H9 (cell line): ENCODE data around the gene ITGBL1. TPM values are rescaled to one million over a fixed set of nuclear protein-coding genes. Genes with fewer than 3 reads are reported as not detected.

Experiments
- DNase-seq: peaks from one replicate; pipeline ENCODE4 v3.0.0-alpha.2; 2017
- H2AFZ ChIP-seq: one replicate; pipeline ENCODE4 v1.6.1; 2013; ENCODE audit warnings: mild to moderate bottlenecking, low read length, control low read depth, moderate library complexity
- H2AK5ac ChIP-seq: 2 replicates; pipeline ENCODE4 v1.6.1; 2013; ENCODE audit warnings: low read length, control low read depth, mixed read lengths; ENCODE audit not compliant: insufficient read length
- H2BK120ac ChIP-seq: one replicate; pipeline ENCODE4 v1.6.1; 2013; ENCODE audit warnings: low read depth, mild to moderate bottlenecking, low read length, control low read depth, inconsistent platforms; ENCODE audit not compliant: poor library complexity, severe bottlenecking
- H2BK12ac ChIP-seq: 2 replicates; pipeline ENCODE4 v1.6.1; 2013; ENCODE audit warnings: low read length, control low read depth, mixed read lengths, low read depth; ENCODE audit not compliant: insufficient read length
- H2BK15ac ChIP-seq: 2 replicates; pipeline ENCODE4 v1.6.1; 2013; ENCODE audit warnings: low read depth, low read length, control low read depth
- H2BK20ac ChIP-seq: one replicate; pipeline ENCODE4 v1.6.1; 2013; ENCODE audit warnings: low read depth, mild to moderate bottlenecking, low read length, control low read depth, inconsistent platforms; ENCODE audit not compliant: poor library complexity, severe bottlenecking
- H2BK5ac ChIP-seq: 2 replicates; pipeline ENCODE4 v1.6.1; 2013; ENCODE audit warnings: low read length, control low read depth, mixed read lengths; ENCODE audit not compliant: insufficient read length
- H3K14ac ChIP-seq: 2 replicates; pipeline ENCODE4 v1.6.1; 2013; ENCODE audit warnings: low read length, control low read depth; ENCODE audit not compliant: insufficient read depth
- H3K18ac ChIP-seq: 2 replicates; pipeline ENCODE4 v1.6.1; 2013; ENCODE audit warnings: low read depth, mild to moderate bottlenecking, mixed read lengths, low read length, control low read depth; ENCODE audit not compliant: insufficient read length
- H3K23ac ChIP-seq: 2 replicates; pipeline ENCODE4 v1.6.1; 2013; ENCODE audit warnings: low read length, control low read depth, mixed read lengths, low read depth; ENCODE audit not compliant: insufficient read length
- H3K23me2 ChIP-seq: 2 replicates; pipeline ENCODE4 v1.6.1; 2013; ENCODE audit warnings: low read depth, mild to moderate bottlenecking, mixed read lengths, low read length, control low read depth; ENCODE audit not compliant: insufficient read length, poor library complexity, severe bottlenecking
- H3K27ac ChIP-seq: 2 replicates; pipeline ENCODE4 v1.5.1; 2013; ENCODE audit warnings: low read length, control low read depth, mixed read lengths, low read depth; ENCODE audit not compliant: insufficient read length
- H3K27me3 ChIP-seq: 2 replicates; pipeline ENCODE4 v1.6.1; 2013; ENCODE audit warnings: low read length, control low read depth, inconsistent platforms; ENCODE audit not compliant: insufficient read depth
- H3K4ac ChIP-seq: 2 replicates; pipeline ENCODE4 v1.6.1; 2013; ENCODE audit warnings: low read depth, mild to moderate bottlenecking, control low read depth, inconsistent platforms, low read length, moderate library complexity
- H3K4me1 ChIP-seq: 2 replicates; pipeline ENCODE4 v1.6.1; 2013; ENCODE audit warnings: low read length, control low read depth, inconsistent platforms; ENCODE audit not compliant: insufficient read depth
- H3K4me2 ChIP-seq: 2 replicates; pipeline ENCODE4 v1.6.1; 2013; ENCODE audit warnings: low read length, control low read depth, mixed read lengths; ENCODE audit not compliant: insufficient read length, insufficient read depth
- H3K56ac ChIP-seq: 2 replicates; pipeline ENCODE4 v1.6.1; 2013; ENCODE audit warnings: low read depth, mild to moderate bottlenecking, mixed read lengths, low read length, control low read depth; ENCODE audit not compliant: insufficient read length
- H3K79me1 ChIP-seq: 2 replicates; pipeline ENCODE4 v1.6.1; 2013; ENCODE audit warnings: low read depth, mild to moderate bottlenecking, moderate library complexity, low read length, control low read depth, inconsistent platforms; ENCODE audit not compliant: insufficient read depth, poor library complexity, severe bottlenecking
- H3K79me2 ChIP-seq: 2 replicates; pipeline ENCODE4 v1.6.1; 2013; ENCODE audit warnings: low read length, control low read depth, inconsistent platforms; ENCODE audit not compliant: insufficient read depth
- H3K9ac ChIP-seq: 2 replicates; pipeline ENCODE4 v1.6.1; 2013; ENCODE audit warnings: low read length, control low read depth, mixed read lengths; ENCODE audit not compliant: insufficient read length; ENCODE audit errors: extremely low read depth
- H3K9me3 ChIP-seq: one replicate; pipeline ENCODE4 v1.6.1; 2013; ENCODE audit warnings: low read depth, low read length, inconsistent platforms; ENCODE audit not compliant: control insufficient read depth
- H3T11ph ChIP-seq: one replicate; pipeline ENCODE4 v1.6.1; 2013; ENCODE audit warnings: mild to moderate bottlenecking, low read length, control low read depth, inconsistent platforms
- H4K20me1 ChIP-seq: one replicate; pipeline ENCODE4 v1.6.1; 2013; ENCODE audit not compliant: control insufficient read depth, insufficient read length, insufficient read depth
- H4K5ac ChIP-seq: 2 replicates; pipeline ENCODE4 v1.6.1; 2013; ENCODE audit warnings: low read depth, mild to moderate bottlenecking, mixed read lengths, low read length, control low read depth; ENCODE audit not compliant: insufficient read length
- H4K8ac ChIP-seq: replicated peaks from 2 replicates; pipeline ENCODE4 v1.6.1; 2013; ENCODE audit warnings: low read length, control low read depth, mixed read lengths, low read depth; ENCODE audit not compliant: insufficient read length
- H4K91ac ChIP-seq: 2 replicates; pipeline ENCODE4 v1.6.1; 2013; ENCODE audit warnings: low read depth, mild to moderate bottlenecking, moderate library complexity, mixed read lengths, low read length, control low read depth; ENCODE audit not compliant: insufficient read length
- H3K27ac Mint-ChIP-seq, 3 experiments: 2 replicates in 2 of 3; 3 replicates in 1 of 3; pipeline ENCODE4 v1.8.0; 2020 to 2021; ENCODE audit warnings: mixed read lengths in 3 of 3, mild to moderate bottlenecking in 1 of 3, moderate library complexity in 1 of 3
- H3K27me3 Mint-ChIP-seq: 2 replicates; pipeline ENCODE4 v1.8.0; 2021; ENCODE audit warnings: low read depth, mild to moderate bottlenecking, moderate library complexity, mixed read lengths
- H3K36me3 Mint-ChIP-seq, 3 experiments: 2 replicates in 2 of 3; 3 replicates in 1 of 3; pipeline ENCODE4 v1.8.0; 2020 to 2021; ENCODE audit warnings: low read depth in 3 of 3, mixed read lengths in 3 of 3; ENCODE audit not compliant: insufficient read depth in 1 of 3
- H3K4me1 Mint-ChIP-seq, 2 experiments: 2 replicates each; pipeline ENCODE4 v1.8.0; 2020; ENCODE audit warnings: mixed read lengths in 2 of 2
- H3K4me3 Mint-ChIP-seq, 2 experiments: 2 replicates in 1 of 2; 3 replicates in 1 of 2; pipeline ENCODE4 v1.8.0; 2020 to 2021; ENCODE audit warnings: mild to moderate bottlenecking in 2 of 2, mixed read lengths in 2 of 2, moderate library complexity in 1 of 2
- H3K9me3 Mint-ChIP-seq, 2 experiments: 2 replicates in 1 of 2; 3 replicates in 1 of 2; pipeline ENCODE4 v1.8.0; 2020; ENCODE audit warnings: mild to moderate bottlenecking in 2 of 2, mixed read lengths in 2 of 2, moderate library complexity in 1 of 2
- CTCF ChIP-seq: fragments of 200-600 bp; sonication (generic); conservative IDR thresholded peaks from 3 replicates; pipeline ENCODE4 v1.8.0; 2021; ENCODE audit warnings: antibody characterized with exemption, mild to moderate bottlenecking
- WGBS: extraction: QIAGEN DNeasy Blood & Tissue Kit; methylation state at CpG from one replicate; pipeline ENCODE4 v1.1.7; 2013; ENCODE audit warnings: missing lambda C conversion rate, low lambda C conversion rate, mixed read lengths; ENCODE audit not compliant: insufficient read length; ENCODE audit errors: extremely low coverage; 5-methylcytosine and 5-hydroxymethylcytosine counted together
- total RNA-seq: library from RNA; stranded (reverse); gene quantifications from 2 replicates; pipeline ENCODE4 v1.2.1, GENCODE V29; 2021

ITGBL1 gene
- total RNA-seq, 1 experiment from 2014 or later: not detected

- no peak overlapping the region for H2BK5ac ChIP-seq
- no peaks in the 10 kb centered on the region for H3K27me3 ChIP-seq
- no peak overlapping the region for H4K8ac ChIP-seq
- H3T11ph ChIP-seq: no peak overlapping the region
- H2AK5ac ChIP-seq: no peak overlapping the region
- no peak overlapping the region for H2BK120ac ChIP-seq
- H4K20me1 ChIP-seq: no peaks in the 10 kb centered on the region
- H2BK20ac ChIP-seq: no peak overlapping the region
- H3K4ac ChIP-seq: no peak overlapping the region
- no peak overlapping the region for H3K14ac ChIP-seq
- no peak for DNase-seq
- TF ChIP-seq CTCF: no peak
- no peaks in the 10 kb centered on the region for H3K79me1 ChIP-seq
- no peak overlapping the region for H3K27ac ChIP-seq
- Mint-ChIP-seq H3K27me3 (peaks cover 3% of the 10 kb centered on the region; the same call in 1 of the 2 replicates), H3K4me3 (no peak overlapping the region), H3K36me3 (no peaks in the 10 kb centered on the region; a peak in 1 of 7 replicates), H3K4me1 (peaks cover 17 to 26% of the 10 kb centered on the region in 2 experiments), H3K9me3 (no peaks in the 10 kb centered on the region), H3K27ac (peak overlapping the region in 1 of 3 experiments; percentile 3; a peak in 1 of 7 replicates)
- WGBS: no CpG with 5 or more reads among the region's 2 CpGs
- no peak overlapping the region for H4K5ac ChIP-seq
- no peak overlapping the region for H3K4me2 ChIP-seq
- H2BK12ac ChIP-seq: no peak overlapping the region
- H3K9ac ChIP-seq: no peak overlapping the region
- no peak overlapping the region for H3K18ac ChIP-seq
- H3K23me2 ChIP-seq: no peaks in the 10 kb centered on the region
- H4K91ac ChIP-seq: no peak overlapping the region
- H2AFZ ChIP-seq: no peak overlapping the region
- no peaks in the 10 kb centered on the region for H3K79me2 ChIP-seq
- no peak overlapping the region for H2BK15ac ChIP-seq
- H3K23ac ChIP-seq: no peak overlapping the region
- H3K56ac ChIP-seq: no peak overlapping the region
- H3K9me3 ChIP-seq: no peaks in the 10 kb centered on the region
- H3K4me1 ChIP-seq: 0 out of 2 replicates have a peak, but pooled peaks cover 3% of the 10 kb centered on the region
These were observed 255.2 kb downstream of the ITGBL1 start for GRCh38 chr13:101707659-101708058.
